AG04450 (cell line): ENCODE measurements around the gene YIPF2. TPM values are rescaled to one million over a fixed set of nuclear protein-coding genes. Genes with fewer than 3 reads are reported as not detected.

Experiments
- CTCF ChIA-PET: fragments of 300-600, 350-600 bp; formaldehyde crosslinking; extraction: SDS; loops from one replicate; lab custom pipeline; 2022; ENCODE audit warnings: antibody characterized with exemption, inconsistent platforms; lab: Charles Lee
- POLR2A ChIA-PET: fragments of 350-600 bp; formaldehyde crosslinking; extraction: SDS; loops from one replicate; lab custom pipeline; 2021; ENCODE audit warnings: antibody characterized with exemption, inconsistent platforms; lab: Yijun Ruan, JAX
- DNase-seq: peaks from one replicate; pipeline ENCODE4 v3.0.0-alpha.2; 2011; ENCODE audit warnings: low read depth, low spot score
- H3K27ac ChIP-seq: one replicate; pipeline ENCODE4 v1.5.1; 2012; ENCODE audit warnings: low read depth, low read length, control low read depth
- H3K27me3 ChIP-seq: one replicate; pipeline ENCODE4 v1.6.0; 2012; ENCODE audit warnings: low read length; ENCODE audit not compliant: control insufficient read depth, insufficient read depth
- H3K4me3 ChIP-seq: 2 replicates; pipeline ENCODE4 v1.5.1; 2011; ENCODE audit warnings: mild to moderate bottlenecking, low read depth, low read length, control low read depth
- H3K9me3 ChIP-seq: 2 replicates; pipeline ENCODE4 v1.5.1; 2012; ENCODE audit warnings: low read length; ENCODE audit not compliant: control insufficient read depth, insufficient read depth
- CTCF ChIP-seq: IDR thresholded peaks from 2 replicates; pipeline ENCODE4 v1.5.1; 2011; ENCODE audit warnings: low read depth, low read length, control low read depth, inconsistent platforms
- polyA plus RNA-seq: library from polyadenylated mRNA; depleted of rRNA; stranded (reverse); fragments of >200 nt; gene quantifications from 2 replicates; pipeline ENCODE4 v1.2.3, GENCODE V29; 2011

YIPF2 gene
- polyA plus RNA-seq, 1 experiment = 35.1 TPM

DNA sequence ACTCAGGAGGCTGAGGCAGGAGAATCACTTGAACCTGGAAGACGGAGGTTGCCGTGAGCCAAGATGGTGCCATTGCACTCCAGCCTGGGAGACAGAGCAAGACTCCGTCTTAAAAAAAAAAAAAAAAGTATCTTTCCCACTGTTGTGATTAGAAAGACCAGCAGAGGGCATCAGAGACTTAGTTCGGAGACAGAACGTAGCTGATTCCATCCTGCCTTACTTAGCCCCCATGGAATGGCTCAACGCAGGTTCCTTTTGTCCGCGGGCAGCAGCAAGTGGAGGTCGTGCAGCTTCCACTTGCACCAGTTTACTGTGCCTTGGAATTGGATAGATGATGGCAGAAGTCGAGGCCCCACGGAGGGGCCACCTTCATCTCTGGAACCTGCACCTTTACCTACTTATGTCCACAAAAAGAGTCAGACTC, 8.2 kb upstream of the YIPF2 start:
- TF ChIP-seq CTCF = peak; percentile 69
- no peak overlapping the region for H3K4me3 ChIP-seq

DNA sequence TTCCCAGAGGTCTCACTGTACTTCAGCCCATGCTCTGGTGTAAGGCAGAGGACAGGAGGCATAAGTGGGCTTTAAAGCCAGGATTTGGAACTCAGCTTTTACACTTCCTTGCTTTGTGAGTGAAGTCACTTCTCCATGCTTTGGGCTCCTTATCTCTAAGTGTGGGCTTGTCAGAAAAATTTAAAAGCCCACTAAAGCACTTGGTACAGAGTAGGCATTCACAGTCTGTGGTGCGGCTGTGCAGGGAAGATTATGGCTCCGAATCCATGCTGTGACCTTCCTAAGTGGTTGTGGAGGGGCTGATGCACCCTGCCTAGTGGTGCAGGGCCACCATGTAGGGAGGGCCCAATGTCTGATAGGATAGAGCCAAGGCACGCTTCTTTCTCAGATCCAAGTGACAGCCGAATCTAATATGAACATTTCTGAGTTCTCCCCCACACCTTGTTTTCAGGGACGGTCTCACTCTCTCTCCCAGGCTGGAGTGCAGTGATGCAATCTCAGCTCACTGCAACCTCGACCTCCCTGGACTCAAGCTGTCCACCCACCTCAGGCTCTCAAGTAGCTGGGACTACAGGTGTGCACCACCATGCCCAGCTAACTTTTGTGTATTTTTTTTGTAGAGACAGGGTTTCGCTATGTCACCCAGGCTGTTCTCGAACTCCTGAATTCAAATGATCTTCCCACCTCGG, 7.1 kb upstream of the YIPF2 start:
- no peak for DNase-seq
- ChIA-PET CTCF (interaction anchor here (0.7 to 3.3 kb wide), 20 partner anchors 10 to 512 kb away, joined by 3 to 22 read pairs (median 6); partner anchors contain the start of gene LDLR), POLR2A (no interaction called here)
- H3K9me3 ChIP-seq = no peaks in the 10 kb centered on the region
- no peaks in the 10 kb centered on the region for H3K27me3 ChIP-seq
- H3K4me3 ChIP-seq = no peak overlapping the region
- peak overlapping the region; percentile 11 for H3K27ac ChIP-seq
- no peak for TF ChIP-seq CTCF

More for the DNA sequence above, 8.2 kb upstream of the YIPF2 start:
- ChIA-PET POLR2A (interaction anchor here (0.5 to 1.1 kb wide), 4 partner anchors 24 to 1582 kb away, joined by 3 to 5 read pairs (median 4); partner anchors contain the start of gene SMARCA4), CTCF (interaction anchor here (0.6 to 3.3 kb wide), 32 partner anchors 8 to 738 kb away, joined by 3 to 22 read pairs (median 4); partner anchors contain the start of gene LDLR)
- H3K27me3 ChIP-seq = no peaks in the 10 kb centered on the region
- H3K9me3 ChIP-seq = no peaks in the 10 kb centered on the region
- no peak overlapping the region for H3K27ac ChIP-seq
- DNase-seq = peak; percentile 71

- POLR2A ChIA-PET = interaction anchor here (0.6 kb wide), 1 partner anchor 25 kb away, joined by 3 read pairs; no protein-coding TSS in a partner anchor
- CTCF ChIA-PET = interaction anchor here (0.6 to 3.3 kb wide), 2 partner anchors 13 to 14 kb away, joined by 4 to 26 read pairs; no protein-coding TSS in a partner anchor
Observed at GRCh38 chr19:10929402-10929794, 959 bp upstream of the YIPF2 start.

DNA sequence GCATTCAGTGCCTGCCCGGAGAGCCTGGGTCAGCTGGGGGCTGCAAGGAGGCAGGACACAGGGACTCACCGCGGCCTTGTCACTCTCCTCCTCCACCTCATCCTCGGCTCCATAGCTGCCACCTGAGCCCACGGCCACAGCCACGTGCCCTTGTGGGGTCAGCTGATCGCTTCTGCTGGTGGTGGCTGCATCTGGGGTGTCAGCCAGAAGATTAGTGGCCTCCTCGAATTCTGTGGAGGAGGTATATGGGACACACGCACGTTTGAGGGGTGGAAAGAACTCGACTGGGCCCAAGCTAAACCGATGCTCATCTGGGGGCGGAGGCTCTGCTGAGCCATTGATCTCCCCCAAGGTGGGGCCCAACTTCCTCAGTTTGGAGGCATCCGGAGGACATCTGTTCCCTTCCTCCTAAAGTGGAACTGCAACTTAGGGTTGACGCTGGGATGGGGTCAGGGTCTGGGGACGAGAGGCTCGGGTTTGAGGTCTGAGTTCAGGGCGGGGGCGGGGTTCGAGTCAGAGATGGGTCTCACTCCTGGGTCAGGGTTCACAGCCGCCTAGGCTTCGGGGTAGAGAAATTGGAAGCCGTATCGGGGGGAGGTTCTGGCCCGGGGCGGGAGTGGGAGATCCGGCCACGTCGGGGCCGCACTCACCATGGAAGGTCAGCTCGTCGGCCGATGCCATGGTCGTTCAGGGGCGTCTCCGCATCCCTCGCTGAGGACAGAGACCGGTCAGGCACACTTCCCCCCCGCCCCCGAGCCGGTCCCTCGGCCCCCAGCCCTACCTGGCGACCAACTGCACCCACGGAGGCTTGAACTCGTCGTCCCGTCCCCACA, 493 bp downstream of the YIPF2 start:
- ChIA-PET POLR2A (interaction anchor here (0.6 kb wide), 2 partner anchors 13 to 110 kb away, joined by 3 read pairs; no protein-coding TSS in a partner anchor), CTCF (no interaction called here)
- TF ChIP-seq CTCF = no peak
- H3K27ac ChIP-seq = peak overlapping the region; percentile 31
- DNase-seq = no peak
- no peaks in the 10 kb centered on the region for H3K27me3 ChIP-seq
- H3K4me3 ChIP-seq = peak overlapping the region; percentile 86
- H3K9me3 ChIP-seq = no peaks in the 10 kb centered on the region; the same call in 1 of the 2 replicates

More at GRCh38 chr19:10929402-10929794, 959 bp upstream of the YIPF2 start:
- TF ChIP-seq CTCF = no peak
- no peaks in the 10 kb centered on the region for H3K9me3 ChIP-seq
- no peaks in the 10 kb centered on the region for H3K27me3 ChIP-seq
- peak overlapping the region; percentile 86 for H3K4me3 ChIP-seq
- DNase-seq = no peak
- no peak overlapping the region for H3K27ac ChIP-seq
